ENCODE measurements around the gene DLD. TPM values are rescaled to one million over a fixed set of nuclear protein-coding genes. Genes with fewer than 3 reads are reported as not detected.

DLD gene
- total and polyA plus RNA-seq, 2 experiments from 2014 or later: 38.1 to 76.2 TPM

DNA sequence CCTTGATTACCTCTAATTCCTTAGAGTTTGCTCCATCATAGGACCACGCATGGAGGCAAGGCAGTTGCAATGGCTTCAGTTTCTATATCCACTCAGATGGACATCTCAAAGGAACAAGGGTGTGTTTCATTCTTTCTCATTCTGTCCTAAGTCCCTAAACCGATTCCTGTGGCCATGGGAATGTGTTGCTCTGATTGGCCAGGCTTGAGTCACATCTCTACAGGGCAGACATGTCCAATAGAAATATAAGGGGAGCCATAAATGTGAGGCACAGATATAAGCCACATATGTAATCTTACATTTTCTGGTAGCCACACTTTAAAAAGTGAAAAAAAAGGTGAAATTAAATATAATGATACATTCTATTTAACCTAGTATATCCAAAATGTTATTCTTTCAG lies 16.9 kb upstream of the DLD start:
- no peak for DNase-seq (ENCODE audit: low spot score)

DNA sequence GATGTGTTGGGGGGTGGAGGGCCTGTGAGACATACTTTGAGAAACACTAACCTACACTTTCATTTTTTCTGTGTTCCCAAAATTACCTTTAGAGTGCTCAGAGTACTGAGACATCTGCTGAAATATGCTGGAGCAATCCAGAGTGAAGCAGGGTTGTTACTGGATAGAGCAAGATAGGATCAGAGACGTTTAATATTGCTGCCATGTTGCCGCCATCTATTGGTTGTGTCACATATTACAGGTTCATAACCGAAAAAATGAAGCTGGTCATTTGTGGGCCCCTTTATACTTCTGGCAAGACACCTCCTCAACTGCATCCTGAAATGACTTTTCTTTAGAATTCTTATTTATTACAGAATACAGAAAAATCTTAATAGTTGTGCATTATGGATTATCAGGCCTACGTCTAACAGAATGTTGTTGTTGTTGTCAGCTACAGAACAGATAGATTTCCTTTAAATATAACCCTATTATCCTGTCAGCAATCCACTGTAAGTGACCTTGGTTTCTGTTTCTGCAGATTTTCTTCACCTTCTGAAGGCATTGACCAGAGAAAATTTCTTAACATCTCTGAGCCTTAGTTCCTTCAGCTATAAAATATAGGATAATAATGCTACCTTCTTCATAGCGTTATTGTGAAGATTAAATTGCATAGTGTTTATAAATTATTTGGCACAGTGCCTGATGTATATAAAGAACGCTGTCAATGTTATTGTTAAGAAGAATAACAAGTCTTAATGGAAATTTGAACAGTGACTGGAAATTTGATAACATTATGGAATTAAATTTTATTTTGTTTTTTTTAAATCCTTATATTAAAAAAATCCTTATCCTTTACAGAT lies 16.2 kb upstream of the DLD start:
- H3F3A ChIP-seq (replicated peaks; ENCODE audit: low read depth): no peaks in the 10 kb centered on the region
- no peaks in the 10 kb centered on the region for H3K9me3 Mint-ChIP-seq
- no peaks in the 10 kb centered on the region for H3K79me2 ChIP-seq (replicated peaks; ENCODE audit: insufficient read depth)
- no peaks in the 10 kb centered on the region for H3K36me3 ChIP-seq (ENCODE audit: insufficient read depth)
- H3K4me1 Mint-ChIP-seq: no peaks in the 10 kb centered on the region
- no peak overlapping the region for H3K4me3 ChIP-seq
- no peaks in the 10 kb centered on the region for H3K27me3 ChIP-seq (ENCODE audit: insufficient read depth)
- H3K9me2 ChIP-seq (ENCODE audit: insufficient read depth): no peaks in the 10 kb centered on the region
- TF ChIP-seq CTCF (conservative IDR thresholded peaks at IDR 0.05; ENCODE audit: low read depth in 2 of 2) (peak; percentile 75 to 79), ZNF331 (CRISPR knock-in tag; IDR thresholded peaks at IDR 0.05; ENCODE audit: low read depth) (no peak)
- H3K27ac ChIP-seq (ENCODE audit: low read depth): no peak overlapping the region
- H3K27ac Mint-ChIP-seq: no peak overlapping the region
- H2AFZ ChIP-seq: no peak overlapping the region
- H3K36me3 Mint-ChIP-seq (ENCODE audit: low read depth): no peaks in the 10 kb centered on the region
- ATAC-seq: peak; percentile 84
- H3K27me3 Mint-ChIP-seq (ENCODE audit: insufficient read depth, low read depth, poor library complexity): peaks cover 3% of the 10 kb centered on the region
- DNase-seq (ENCODE audit: low spot score): peak; percentile 72
- no peaks in the 10 kb centered on the region for H3K4me1 ChIP-seq (ENCODE audit: insufficient read depth)
- no peak overlapping the region for H3K4me3 Mint-ChIP-seq
- H3K4me2 ChIP-seq: no peak overlapping the region
- H4K20me1 ChIP-seq (replicated peaks; ENCODE audit: insufficient read depth): no peaks in the 10 kb centered on the region

More for the DNA sequence above, 16.9 kb upstream of the DLD start:
- Mint-ChIP-seq H3K4me3 (no peak overlapping the region), H3K27ac (no peak overlapping the region), H3K27me3 (ENCODE audit: insufficient read depth, low read depth, poor library complexity) (peaks cover 3% of the 10 kb centered on the region), H3K9me3 (no peaks in the 10 kb centered on the region), H3K36me3 (ENCODE audit: low read depth) (no peaks in the 10 kb centered on the region), H3K4me1 (no peaks in the 10 kb centered on the region)
- no peaks in the 10 kb centered on the region for H4K20me1 ChIP-seq (replicated peaks; ENCODE audit: insufficient read depth)
- no peak for ATAC-seq
- no peaks in the 10 kb centered on the region for H3F3A ChIP-seq (replicated peaks; ENCODE audit: low read depth)
- H3K4me2 ChIP-seq: no peak overlapping the region
- H3K9me2 ChIP-seq (ENCODE audit: insufficient read depth): no peaks in the 10 kb centered on the region
- H3K36me3 ChIP-seq (ENCODE audit: insufficient read depth): no peaks in the 10 kb centered on the region
- H2AFZ ChIP-seq: no peak overlapping the region
- H3K4me3 ChIP-seq: no peak overlapping the region
- TF ChIP-seq EZH2 (IDR thresholded peaks at IDR 0.05; ENCODE audit: low read depth, unreplicated experiment) (no peak), ZNF331 (CRISPR knock-in tag; IDR thresholded peaks at IDR 0.05; ENCODE audit: low read depth) (no peak)
- no peak overlapping the region for H3K27ac ChIP-seq (ENCODE audit: low read depth)
- H3K27me3 ChIP-seq (ENCODE audit: insufficient read depth): no peaks in the 10 kb centered on the region
- no peaks in the 10 kb centered on the region for H3K4me1 ChIP-seq (ENCODE audit: insufficient read depth)
- no peaks in the 10 kb centered on the region for H3K79me2 ChIP-seq (replicated peaks; ENCODE audit: insufficient read depth)

DNA sequence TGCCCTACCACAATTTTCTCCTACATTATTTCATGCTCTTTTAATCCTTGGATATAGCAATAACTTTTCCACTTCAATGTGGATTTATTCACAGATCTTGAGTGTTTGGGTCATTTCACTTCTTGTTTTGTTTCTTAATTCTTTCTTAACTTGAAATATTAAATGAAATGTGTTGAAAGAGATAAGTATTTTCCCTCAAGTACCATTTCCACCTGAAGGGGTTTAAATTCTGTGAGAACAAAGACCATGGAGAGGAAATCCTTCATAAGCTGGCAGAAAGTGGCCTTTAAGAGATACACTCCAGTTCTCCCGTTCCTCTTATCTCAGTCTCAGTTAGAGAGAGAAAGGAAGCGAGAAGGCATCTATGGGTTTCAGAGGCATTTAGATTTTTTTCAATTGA lies 14.1 kb upstream of the DLD start:
- no peak overlapping the region for H3K4me3 Mint-ChIP-seq
- H3K9me3 Mint-ChIP-seq: no peaks in the 10 kb centered on the region
- H3K36me3 ChIP-seq (ENCODE audit: insufficient read depth): no peaks in the 10 kb centered on the region
- H3K4me2 ChIP-seq: no peak overlapping the region
- H3F3A ChIP-seq (replicated peaks; ENCODE audit: low read depth): no peaks in the 10 kb centered on the region
- no peak overlapping the region for H3K27ac Mint-ChIP-seq
- no peaks in the 10 kb centered on the region for H3K4me1 Mint-ChIP-seq
- no peaks in the 10 kb centered on the region for H3K4me1 ChIP-seq (ENCODE audit: insufficient read depth)
- no peaks in the 10 kb centered on the region for H3K79me2 ChIP-seq (replicated peaks; ENCODE audit: insufficient read depth)
- no peaks in the 10 kb centered on the region for H3K27me3 ChIP-seq (ENCODE audit: insufficient read depth)
- H2AFZ ChIP-seq: peak overlapping the region; percentile 64; the same call in 1 of the 2 replicates
- H3K36me3 Mint-ChIP-seq (ENCODE audit: low read depth): no peaks in the 10 kb centered on the region
- DNase-seq (ENCODE audit: low spot score) (no peak), ATAC-seq (no peak)
- peaks cover 4% of the 10 kb centered on the region for H3K27me3 Mint-ChIP-seq (ENCODE audit: insufficient read depth, low read depth, poor library complexity)
- TF ChIP-seq, protein P1, sequence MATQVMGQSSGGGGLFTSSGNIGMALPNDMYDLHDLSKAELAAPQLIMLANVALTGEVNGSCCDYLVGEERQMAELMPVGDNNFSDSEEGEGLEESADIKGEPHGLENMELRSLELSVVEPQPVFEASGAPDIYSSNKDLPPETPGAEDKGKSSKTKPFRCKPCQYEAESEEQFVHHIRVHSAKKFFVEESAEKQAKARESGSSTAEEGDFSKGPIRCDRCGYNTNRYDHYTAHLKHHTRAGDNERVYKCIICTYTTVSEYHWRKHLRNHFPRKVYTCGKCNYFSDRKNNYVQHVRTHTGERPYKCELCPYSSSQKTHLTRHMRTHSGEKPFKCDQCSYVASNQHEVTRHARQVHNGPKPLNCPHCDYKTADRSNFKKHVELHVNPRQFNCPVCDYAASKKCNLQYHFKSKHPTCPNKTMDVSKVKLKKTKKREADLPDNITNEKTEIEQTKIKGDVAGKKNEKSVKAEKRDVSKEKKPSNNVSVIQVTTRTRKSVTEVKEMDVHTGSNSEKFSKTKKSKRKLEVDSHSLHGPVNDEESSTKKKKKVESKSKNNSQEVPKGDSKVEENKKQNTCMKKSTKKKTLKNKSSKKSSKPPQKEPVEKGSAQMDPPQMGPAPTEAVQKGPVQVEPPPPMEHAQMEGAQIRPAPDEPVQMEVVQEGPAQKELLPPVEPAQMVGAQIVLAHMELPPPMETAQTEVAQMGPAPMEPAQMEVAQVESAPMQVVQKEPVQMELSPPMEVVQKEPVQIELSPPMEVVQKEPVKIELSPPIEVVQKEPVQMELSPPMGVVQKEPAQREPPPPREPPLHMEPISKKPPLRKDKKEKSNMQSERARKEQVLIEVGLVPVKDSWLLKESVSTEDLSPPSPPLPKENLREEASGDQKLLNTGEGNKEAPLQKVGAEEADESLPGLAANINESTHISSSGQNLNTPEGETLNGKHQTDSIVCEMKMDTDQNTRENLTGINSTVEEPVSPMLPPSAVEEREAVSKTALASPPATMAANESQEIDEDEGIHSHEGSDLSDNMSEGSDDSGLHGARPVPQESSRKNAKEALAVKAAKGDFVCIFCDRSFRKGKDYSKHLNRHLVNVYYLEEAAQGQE (IDR thresholded peaks at IDR 0.05; ENCODE audit: unreplicated experiment): no peak
- H3K27ac ChIP-seq (ENCODE audit: low read depth): no peak overlapping the region
- no peaks in the 10 kb centered on the region for H3K9me2 ChIP-seq (ENCODE audit: insufficient read depth)
- no peak overlapping the region for H3K4me3 ChIP-seq
- no peaks in the 10 kb centered on the region for H4K20me1 ChIP-seq (replicated peaks; ENCODE audit: insufficient read depth)

All from GM23338 (cell line).